ENCODE data around the gene LGR5. TPM values are rescaled to one million over a fixed set of nuclear protein-coding genes. Genes with fewer than 3 reads are reported as not detected.

LGR5 gene
- total and polyA plus RNA-seq, 2 of the 4 experiments (the other 2 are of a cell fraction) = not detected

GRCh38 chr12:71431991-71432390, 7.6 kb upstream of the LGR5 start:
- no peaks in the 10 kb centered on the region for H3K4me1 ChIP-seq (ENCODE audit: control insufficient read depth, insufficient read depth, low read length)
- H3K4me3 ChIP-seq (ENCODE audit: insufficient read depth, low read depth, low read length) = no peak overlapping the region
- H4K91ac ChIP-seq (ENCODE audit: insufficient read depth, low read depth, low read length) = no peak overlapping the region
- in situ Hi-C loops (cut with MboI; ENCODE audit: low sequenced_read_pairs) (no loop called here), intact Hi-C loops (cut with micrococcal nuclease) (loop anchor here (5.0 kb wide), 1 partner anchor 115 kb away; no protein-coding TSS in a partner anchor), dilution Hi-C loops (cut with HindIII; ENCODE audit: low sequenced_read_pairs, unreplicated experiment) (no loop called here)
- TF ChIP-seq, protein P1, sequence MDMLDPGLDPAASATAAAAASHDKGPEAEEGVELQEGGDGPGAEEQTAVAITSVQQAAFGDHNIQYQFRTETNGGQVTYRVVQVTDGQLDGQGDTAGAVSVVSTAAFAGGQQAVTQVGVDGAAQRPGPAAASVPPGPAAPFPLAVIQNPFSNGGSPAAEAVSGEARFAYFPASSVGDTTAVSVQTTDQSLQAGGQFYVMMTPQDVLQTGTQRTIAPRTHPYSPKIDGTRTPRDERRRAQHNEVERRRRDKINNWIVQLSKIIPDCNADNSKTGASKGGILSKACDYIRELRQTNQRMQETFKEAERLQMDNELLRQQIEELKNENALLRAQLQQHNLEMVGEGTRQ (IDR thresholded peaks at IDR 0.05; ENCODE audit: low read depth, low read length) = no peak
- no peak for TF ChIP-seq MAFK (IDR thresholded peaks at IDR 0.05; ENCODE audit: low read depth, low read length)
- TF ChIP-seq MAZ (IDR thresholded peaks at IDR 0.05; ENCODE audit: borderline replicate concordance, low read depth, low read length) = no peak
- no peak for TF ChIP-seq RAD21 (IDR thresholded peaks at IDR 0.05; ENCODE audit: low read length)
- TF ChIP-seq RCOR1 (IDR thresholded peaks at IDR 0.05; ENCODE audit: insufficient replicate concordance, low read length) = no peak
- TF ChIP-seq, protein P2, sequence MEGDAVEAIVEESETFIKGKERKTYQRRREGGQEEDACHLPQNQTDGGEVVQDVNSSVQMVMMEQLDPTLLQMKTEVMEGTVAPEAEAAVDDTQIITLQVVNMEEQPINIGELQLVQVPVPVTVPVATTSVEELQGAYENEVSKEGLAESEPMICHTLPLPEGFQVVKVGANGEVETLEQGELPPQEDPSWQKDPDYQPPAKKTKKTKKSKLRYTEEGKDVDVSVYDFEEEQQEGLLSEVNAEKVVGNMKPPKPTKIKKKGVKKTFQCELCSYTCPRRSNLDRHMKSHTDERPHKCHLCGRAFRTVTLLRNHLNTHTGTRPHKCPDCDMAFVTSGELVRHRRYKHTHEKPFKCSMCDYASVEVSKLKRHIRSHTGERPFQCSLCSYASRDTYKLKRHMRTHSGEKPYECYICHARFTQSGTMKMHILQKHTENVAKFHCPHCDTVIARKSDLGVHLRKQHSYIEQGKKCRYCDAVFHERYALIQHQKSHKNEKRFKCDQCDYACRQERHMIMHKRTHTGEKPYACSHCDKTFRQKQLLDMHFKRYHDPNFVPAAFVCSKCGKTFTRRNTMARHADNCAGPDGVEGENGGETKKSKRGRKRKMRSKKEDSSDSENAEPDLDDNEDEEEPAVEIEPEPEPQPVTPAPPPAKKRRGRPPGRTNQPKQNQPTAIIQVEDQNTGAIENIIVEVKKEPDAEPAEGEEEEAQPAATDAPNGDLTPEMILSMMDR (conservative IDR thresholded peaks at IDR 0.05; ENCODE audit: low read depth, low read length) = no peak
- no peak for TF ChIP-seq CEBPB (IDR thresholded peaks at IDR 0.05; ENCODE audit: low read depth, low read length)
- no peak for TF ChIP-seq CHD1 (IDR thresholded peaks at IDR 0.05; ENCODE audit: low read depth, low read length)
- no peak for TF ChIP-seq RFX5 (IDR thresholded peaks at IDR 0.05; ENCODE audit: low read depth, low read length)
- no peak for TF ChIP-seq NFE2L2 (IDR thresholded peaks at IDR 0.05; ENCODE audit: low read depth, low read length)
- TF ChIP-seq POLR2A (IDR thresholded peaks at IDR 0.05; ENCODE audit: low read depth, low read length) = no peak
- no peak for TF ChIP-seq ELK1 (IDR thresholded peaks at IDR 0.05; ENCODE audit: borderline replicate concordance, low read depth, low read length)
- TF ChIP-seq FOS (IDR thresholded peaks at IDR 0.05; ENCODE audit: low read depth, low read length) = no peak
- no peak for TF ChIP-seq BHLHE40 (IDR thresholded peaks at IDR 0.05; ENCODE audit: low read depth, low read length)
- TF ChIP-seq MXI1 (IDR thresholded peaks at IDR 0.05; ENCODE audit: borderline replicate concordance, low read depth, low read length) = no peak
- TF ChIP-seq SMC3 (IDR thresholded peaks at IDR 0.05; ENCODE audit: low read depth, low read length) = no peak
- H3K79me1 ChIP-seq (ENCODE audit: low read depth in 1 of 2, low read length in 2 of 2) = no peaks in the 10 kb centered on the region
- no peak overlapping the region for H2BK20ac ChIP-seq (ENCODE audit: low read depth, low read length)
- H4K5ac ChIP-seq (ENCODE audit: low read depth, low read length) = no peak overlapping the region
- ChIA-PET POLR2A (ENCODE audit: unreplicated experiment) (no interaction called here), CTCF (no interaction called here)
- no peak overlapping the region for H3K23ac ChIP-seq (ENCODE audit: low read depth, low read length)
- H3K9me3 ChIP-seq (ENCODE audit: control insufficient read depth, insufficient read depth, low read length) = peaks cover 6% of the 10 kb centered on the region
- no peaks in the 10 kb centered on the region for H4K20me1 ChIP-seq (ENCODE audit: insufficient read depth, low read length)
- H3K27me3 ChIP-seq (ENCODE audit: control insufficient read depth, insufficient read depth, low read length) = no peaks in the 10 kb centered on the region
- H3K56ac ChIP-seq (ENCODE audit: extremely low read depth, insufficient read depth, low read length) = no peak overlapping the region
- BruUV-seq (replicated peaks) = no TSS peak
- H3K14ac ChIP-seq (replicated peaks; ENCODE audit: low read depth, low read length) = no peak overlapping the region
- no peaks in the 10 kb centered on the region for H3K36me3 ChIP-seq (ENCODE audit: control insufficient read depth, insufficient read depth, low read length)
- no peaks in the 10 kb centered on the region for H3K9me1 ChIP-seq (ENCODE audit: insufficient read depth, low read length)
- H2BK15ac ChIP-seq (ENCODE audit: low read depth, low read length) = no peak overlapping the region
- no peak overlapping the region for H2BK120ac ChIP-seq (ENCODE audit: low read depth, low read length)
- H2AFZ ChIP-seq (replicated peaks; ENCODE audit: low read length, poor library complexity) = no peak overlapping the region
- WGBS, 2 experiments (ENCODE audit: extremely low coverage in 2 of 2, insufficient read length in 1 of 2) = no CpG with 5 or more reads among the region's 3 CpGs
- no peak overlapping the region for H2BK5ac ChIP-seq (ENCODE audit: low read depth, low read length, poor library complexity, severe bottlenecking)
- no peak for ATAC-seq (ENCODE audit: low read depth)
- no peak overlapping the region for H3K9ac ChIP-seq (ENCODE audit: low read depth, low read length)
- H4K8ac ChIP-seq (ENCODE audit: low read depth in 2 of 2, low read length in 2 of 2) = no peak overlapping the region
- no peak overlapping the region for H3K4ac ChIP-seq (ENCODE audit: low read depth, low read length)
- H2AK9ac ChIP-seq (replicated peaks; ENCODE audit: low read depth, low read length, poor library complexity) = no peak overlapping the region
- H2AK5ac ChIP-seq (ENCODE audit: low read depth, low read length) = no peak overlapping the region
- H3K27ac ChIP-seq (ENCODE audit: insufficient read depth, low read length) = no peak overlapping the region
- no peak overlapping the region for H3K4me2 ChIP-seq (ENCODE audit: low read depth, low read length)
- no peak for DNase-seq
- no peak overlapping the region for H3K18ac ChIP-seq (ENCODE audit: low read depth, low read length)

Data from IMR-90 (cell line).